AG04450 (cell line): ENCODE data around the gene ABHD1. TPM values are rescaled to one million over a fixed set of nuclear protein-coding genes. Genes with fewer than 3 reads are reported as not detected.

Experiments used
- CTCF ChIA-PET: fragments of 300-600, 350-600 bp; formaldehyde crosslinking; extraction: SDS; loops from one replicate; lab custom pipeline; 2022; ENCODE audit warnings: antibody characterized with exemption, inconsistent platforms; lab: Charles Lee
- POLR2A ChIA-PET: fragments of 350-600 bp; formaldehyde crosslinking; extraction: SDS; loops from one replicate; lab custom pipeline; 2021; ENCODE audit warnings: antibody characterized with exemption, inconsistent platforms; lab: Yijun Ruan, JAX
- DNase-seq: peaks from one replicate; pipeline ENCODE4 v3.0.0-alpha.2; 2011; ENCODE audit warnings: low read depth, low spot score
- H3K27ac ChIP-seq: one replicate; pipeline ENCODE4 v1.5.1; 2012; ENCODE audit warnings: low read depth, low read length, control low read depth
- H3K27me3 ChIP-seq: one replicate; pipeline ENCODE4 v1.6.0; 2012; ENCODE audit warnings: low read length; ENCODE audit not compliant: control insufficient read depth, insufficient read depth
- H3K4me3 ChIP-seq: 2 replicates; pipeline ENCODE4 v1.5.1; 2011; ENCODE audit warnings: mild to moderate bottlenecking, low read depth, low read length, control low read depth
- H3K9me3 ChIP-seq: 2 replicates; pipeline ENCODE4 v1.5.1; 2012; ENCODE audit warnings: low read length; ENCODE audit not compliant: control insufficient read depth, insufficient read depth
- polyA plus RNA-seq: library from polyadenylated mRNA; depleted of rRNA; stranded (reverse); fragments of >200 nt; gene quantifications from 2 replicates; pipeline ENCODE4 v1.2.3, GENCODE V29; 2011
- TF ChIP-seq, protein P1 (sequence below): IDR thresholded peaks from 2 replicates; pipeline ENCODE4 v1.5.1; 2011; ENCODE audit warnings: low read depth, low read length, control low read depth, inconsistent platforms

ABHD1 gene
- polyA plus RNA-seq, 1 experiment = 0.10 TPM

DNA sequence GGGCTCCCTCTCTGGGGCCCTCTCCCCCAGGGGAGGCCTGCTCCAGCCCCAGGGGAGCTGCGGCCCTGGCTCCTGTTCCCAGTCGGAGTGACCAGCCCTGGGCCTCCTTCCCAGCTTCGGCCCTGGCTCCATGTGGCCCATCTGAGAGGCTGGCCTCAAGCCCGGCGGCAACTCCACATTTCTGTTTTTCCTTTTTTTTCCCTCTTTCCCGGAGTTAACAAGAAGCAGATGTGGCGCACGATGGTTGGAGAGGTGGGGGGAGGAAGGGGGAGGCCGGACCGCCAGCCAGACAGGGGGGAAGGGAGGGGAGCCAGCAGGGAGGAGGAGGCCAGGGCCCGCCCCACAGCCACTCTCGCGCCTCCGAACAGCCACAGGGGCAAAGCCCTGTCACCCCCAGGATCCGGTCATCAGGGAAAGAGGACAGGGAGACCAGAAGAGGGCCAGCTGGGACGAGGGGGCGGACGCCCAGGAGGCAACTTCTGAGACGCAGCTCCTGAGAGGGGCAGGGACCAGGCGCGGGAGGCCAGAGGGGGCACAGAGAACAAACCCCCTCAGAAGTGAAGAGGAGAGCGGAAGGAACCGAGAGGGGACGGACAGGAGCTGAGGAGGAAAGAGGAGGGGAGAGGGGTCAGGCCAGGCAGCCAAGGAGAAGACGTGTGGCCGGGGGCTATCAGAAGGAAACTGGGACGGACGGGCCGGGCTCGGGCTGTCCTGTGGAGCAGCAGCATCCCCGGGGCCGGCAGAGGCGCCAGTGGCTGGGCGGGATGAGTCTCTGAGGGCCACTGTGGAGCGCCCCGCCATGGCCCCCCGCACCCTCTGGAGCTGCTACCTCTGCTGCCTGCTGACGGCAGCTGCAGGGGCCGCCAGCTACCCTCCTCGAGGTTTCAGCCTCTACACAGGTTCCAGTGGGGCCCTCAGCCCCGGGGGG, 45.1 kb upstream of the ABHD1 start, which contains the start of gene EMILIN1:
TSS of gene EMILIN1 (plus strand) at position 349 of the 928 bp plus-strand sequence. CDS start at position 800, 451 bp downstream.
- CTCF ChIA-PET = interaction anchor here (1.0 kb wide), 2 partner anchors 13 to 16 kb away, joined by 3 to 4 read pairs; no protein-coding TSS in a partner anchor
- DNase-seq = peak; percentile 92
- TF ChIP-seq, protein P1, sequence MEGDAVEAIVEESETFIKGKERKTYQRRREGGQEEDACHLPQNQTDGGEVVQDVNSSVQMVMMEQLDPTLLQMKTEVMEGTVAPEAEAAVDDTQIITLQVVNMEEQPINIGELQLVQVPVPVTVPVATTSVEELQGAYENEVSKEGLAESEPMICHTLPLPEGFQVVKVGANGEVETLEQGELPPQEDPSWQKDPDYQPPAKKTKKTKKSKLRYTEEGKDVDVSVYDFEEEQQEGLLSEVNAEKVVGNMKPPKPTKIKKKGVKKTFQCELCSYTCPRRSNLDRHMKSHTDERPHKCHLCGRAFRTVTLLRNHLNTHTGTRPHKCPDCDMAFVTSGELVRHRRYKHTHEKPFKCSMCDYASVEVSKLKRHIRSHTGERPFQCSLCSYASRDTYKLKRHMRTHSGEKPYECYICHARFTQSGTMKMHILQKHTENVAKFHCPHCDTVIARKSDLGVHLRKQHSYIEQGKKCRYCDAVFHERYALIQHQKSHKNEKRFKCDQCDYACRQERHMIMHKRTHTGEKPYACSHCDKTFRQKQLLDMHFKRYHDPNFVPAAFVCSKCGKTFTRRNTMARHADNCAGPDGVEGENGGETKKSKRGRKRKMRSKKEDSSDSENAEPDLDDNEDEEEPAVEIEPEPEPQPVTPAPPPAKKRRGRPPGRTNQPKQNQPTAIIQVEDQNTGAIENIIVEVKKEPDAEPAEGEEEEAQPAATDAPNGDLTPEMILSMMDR = peak; percentile 4; the same call in 1 of the 2 replicates
- Histone ChIP-seq H3K9me3 (no peaks in the 10 kb centered on the region; the same call in 1 of the 2 replicates), H3K4me3 (peak within 1 kb of the TSS; percentile 85), H3K27me3 (no peaks in the 10 kb centered on the region), H3K27ac (peak within 1 kb of the TSS; percentile 71)
- POLR2A ChIA-PET = interaction anchor here (0.6 to 2.4 kb wide), 9 partner anchors 12 to 288 kb away, joined by 3 to 15 read pairs (median 4); partner anchors contain the start of genes ABHD1, AGBL5, ATRAID and SLC5A6

DNA sequence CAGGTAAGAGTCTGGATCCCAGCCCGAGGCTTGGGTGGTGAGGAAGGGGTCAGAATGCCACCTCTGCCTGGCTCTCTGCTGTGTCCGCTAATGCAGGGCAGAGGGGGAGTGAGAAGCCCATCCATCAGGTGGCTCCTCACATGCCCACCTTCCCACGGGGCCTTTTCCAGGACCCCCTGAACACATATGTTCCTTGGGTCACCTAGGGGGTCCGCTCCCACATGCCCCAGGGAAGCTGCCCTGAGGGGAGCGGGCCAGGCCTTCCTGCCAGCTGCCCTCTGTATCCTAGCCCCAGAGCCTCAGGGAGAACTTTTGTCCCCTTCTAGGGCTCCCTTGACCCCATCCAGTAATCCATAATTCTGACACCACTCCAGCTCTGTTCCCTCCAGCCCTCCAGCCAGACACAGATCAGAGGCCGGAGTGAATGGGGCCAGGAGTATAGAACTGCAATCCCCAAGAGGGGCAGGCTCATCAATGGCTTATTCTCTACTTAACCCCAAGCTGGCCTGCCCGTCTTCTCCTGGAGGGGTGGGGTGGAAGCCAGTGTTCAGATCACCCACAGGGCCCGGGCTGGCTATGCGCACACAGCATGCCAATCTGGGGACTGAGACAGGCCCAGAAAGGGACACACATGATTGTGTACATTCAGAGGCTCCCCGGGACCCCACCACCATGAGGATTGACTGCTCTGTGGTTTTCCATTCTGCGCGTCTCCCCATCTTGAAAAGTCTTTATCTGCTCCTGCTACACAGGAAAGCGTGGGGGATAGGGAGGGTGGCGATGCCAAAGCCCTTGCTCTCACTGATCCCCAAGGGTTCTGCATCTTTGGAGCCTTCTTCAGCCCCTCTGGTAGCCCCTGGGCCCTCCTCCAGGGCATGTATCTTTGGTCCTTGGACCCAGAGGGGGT, 44.1 kb upstream of the ABHD1 start:
- DNase-seq = no peak
- CTCF ChIA-PET = interaction anchor here (1.0 kb wide), 1 partner anchor 17 kb away, joined by 3 read pairs; no protein-coding TSS in a partner anchor
- H3K27ac ChIP-seq = peak overlapping the region; percentile 57
- peak overlapping the region; percentile 85 for H3K4me3 ChIP-seq
- no peaks in the 10 kb centered on the region for H3K27me3 ChIP-seq
- no peaks in the 10 kb centered on the region; the same call in 1 of the 2 replicates for H3K9me3 ChIP-seq
- POLR2A ChIA-PET = interaction anchor here (0.7 to 2.4 kb wide), 3 partner anchors 23 to 29 kb away, joined by 3 to 15 read pairs (median 4); partner anchors contain the start of gene AGBL5
- TF ChIP-seq, protein P1 = no peak

DNA sequence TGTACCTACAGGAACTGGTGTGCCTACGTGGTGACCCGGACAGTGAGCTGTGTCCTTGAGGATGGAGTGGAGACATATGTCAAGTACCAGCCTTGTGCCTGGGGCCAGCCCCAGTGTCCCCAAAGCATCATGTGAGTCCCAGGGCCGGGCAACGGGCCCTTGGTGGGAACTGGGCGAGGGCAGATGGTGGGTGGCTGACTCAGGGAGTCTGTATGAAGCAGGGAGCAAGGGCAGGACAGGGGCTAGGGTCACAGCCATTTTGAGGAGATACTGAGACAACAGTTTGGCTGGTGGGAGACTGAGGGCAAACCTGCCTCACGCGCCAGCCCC, 43.5 kb upstream of the ABHD1 start:
- CTCF ChIA-PET = no interaction called here
- peak overlapping the region; percentile 52 for H3K27ac ChIP-seq
- no peaks in the 10 kb centered on the region for H3K27me3 ChIP-seq
- no peak for DNase-seq
- POLR2A ChIA-PET = interaction anchor here (0.9 to 2.4 kb wide), 3 partner anchors 8 to 29 kb away, joined by 6 to 25 read pairs (median 15); partner anchors contain the start of genes AGBL5 and OST4
- H3K9me3 ChIP-seq = no peaks in the 10 kb centered on the region; the same call in 1 of the 2 replicates
- peak overlapping the region; percentile 85 for H3K4me3 ChIP-seq
- TF ChIP-seq, protein P1 = no peak

DNA sequence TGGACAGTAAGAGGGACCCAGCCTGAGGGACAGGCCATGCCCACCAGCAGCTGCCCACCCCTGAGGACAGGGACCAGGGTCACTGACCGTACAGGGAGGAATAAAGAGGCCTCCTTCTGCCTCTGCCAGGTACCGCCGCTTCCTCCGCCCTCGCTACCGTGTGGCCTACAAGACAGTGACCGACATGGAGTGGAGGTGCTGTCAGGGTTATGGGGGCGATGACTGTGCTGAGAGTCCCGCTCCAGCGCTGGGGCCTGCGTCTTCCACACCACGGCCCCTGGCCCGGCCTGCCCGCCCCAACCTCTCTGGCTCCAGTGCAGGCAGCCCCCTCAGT, 43.0 kb upstream of the ABHD1 start:
- TF ChIP-seq, protein P1 = no peak
- Histone ChIP-seq H3K4me3 (peak overlapping the region; percentile 85), H3K9me3 (no peaks in the 10 kb centered on the region; the same call in 1 of the 2 replicates), H3K27ac (peak overlapping the region; percentile 52), H3K27me3 (no peaks in the 10 kb centered on the region)
- no peak for DNase-seq
- ChIA-PET POLR2A (interaction anchor here (0.6 to 7.7 kb wide), 7 partner anchors 8 to 47 kb away, joined by 4 to 53 read pairs (median 6); partner anchors contain the start of genes AGBL5 and OST4), CTCF (interaction anchor here (1.0 kb wide), 2 partner anchors 8 to 24 kb away, joined by 3 to 4 read pairs; no protein-coding TSS in a partner anchor)
